CD8-positive, alpha-beta memory T cell (primary cell): ENCODE data around the gene PAX7. TPM values are rescaled to one million over a fixed set of nuclear protein-coding genes. Genes with fewer than 3 reads are reported as not detected.

ENCODE experiments used
- CTCF ChIA-PET: fragments of 350-600 bp; sonication (Branson Sonifier 250); formaldehyde crosslinking; loops from one replicate; lab custom pipeline; 2021; ENCODE audit warnings: antibody characterized with exemption; lab: Charles Lee
- POLR2A ChIA-PET: fragments of 350-600 bp; sonication (Branson Sonifier 250); formaldehyde crosslinking; loops from one replicate; lab custom pipeline; 2021; ENCODE audit warnings: antibody characterized with exemption; lab: Charles Lee
- DNase-seq, 5 donors: peaks; one replicate each; pipeline versions ENCODE4 v3.0.0 to v3.0.0-alpha.2; 2020 to 2022; ENCODE audit warnings: mixed read lengths in 1 of 5
- H3K27ac ChIP-seq: one replicate; pipeline ENCODE4 v1.7.0; 2013; ENCODE audit warnings: low read depth, mild to moderate bottlenecking, low read length, moderate library complexity
- H3K27me3 ChIP-seq: 2 replicates; pipeline ENCODE4 v1.7.0; 2013; ENCODE audit warnings: low read length, mild to moderate bottlenecking; ENCODE audit not compliant: insufficient read depth, poor library complexity, severe bottlenecking
- H3K36me3 ChIP-seq: 2 replicates; pipeline ENCODE4 v1.7.0; 2013; ENCODE audit warnings: mild to moderate bottlenecking, low read length, moderate library complexity; ENCODE audit not compliant: insufficient read depth
- H3K4me1 ChIP-seq: 2 replicates; pipeline ENCODE4 v1.7.0; 2013; ENCODE audit warnings: mild to moderate bottlenecking, low read length, moderate library complexity; ENCODE audit not compliant: insufficient read depth
- H3K4me3 ChIP-seq: 2 replicates; pipeline ENCODE4 v1.7.0; 2013; ENCODE audit warnings: mild to moderate bottlenecking, low read length
- H3K9me3 ChIP-seq: 2 replicates; pipeline ENCODE4 v1.7.0; 2013; ENCODE audit warnings: mild to moderate bottlenecking, low read length
- H3K27ac Mint-ChIP-seq, 8 donors: one replicate each; pipeline ENCODE4 v1.8.0; 2020 to 2021; ENCODE audit warnings: mixed read lengths in 8 of 8, mild to moderate bottlenecking in 6 of 8, inconsistent platforms in 3 of 8, moderate library complexity in 3 of 8
- H3K27me3 Mint-ChIP-seq, 2 donors: one replicate each; pipeline ENCODE4 v1.8.0; 2020 to 2021; ENCODE audit warnings: mixed read lengths in 2 of 2, mild to moderate bottlenecking in 1 of 2, moderate library complexity in 1 of 2
- H3K36me3 Mint-ChIP-seq, 3 donors: one replicate each; pipeline ENCODE4 v1.8.0; 2020 to 2021; ENCODE audit warnings: mixed read lengths in 3 of 3, inconsistent platforms in 1 of 3, mild to moderate bottlenecking in 1 of 3
- H3K4me1 Mint-ChIP-seq, 3 donors: one replicate each; pipeline ENCODE4 v1.8.0; 2020 to 2021; ENCODE audit warnings: mixed read lengths in 3 of 3, inconsistent platforms in 1 of 3, mild to moderate bottlenecking in 1 of 3
- H3K4me3 Mint-ChIP-seq, 7 donors: one replicate each; pipeline ENCODE4 v1.8.0; 2020 to 2021; ENCODE audit warnings: mixed read lengths in 7 of 7, mild to moderate bottlenecking in 6 of 7, moderate library complexity in 4 of 7, inconsistent platforms in 2 of 7
- H3K9me3 Mint-ChIP-seq, 5 donors: one replicate each; pipeline ENCODE4 v1.8.0; 2020 to 2022; ENCODE audit warnings: mixed read lengths in 5 of 5, mild to moderate bottlenecking in 3 of 5, moderate library complexity in 2 of 5, inconsistent platforms in 1 of 5
- polyA plus RNA-seq: library from polyadenylated mRNA; unstranded; fragments of 300-500 nt; fragmentation: Illumina TruSeq; gene quantifications from one replicate; pipeline ENCODE4 v1.2.3, GENCODE V29; 2021
- total RNA-seq, 2 experiments: library from RNA; stranded (reverse); gene quantifications; one replicate each; pipeline ENCODE4 v1.2.3, GENCODE V29; 2021

The PAX7 gene
- total and polyA plus RNA-seq, 3 experiments from 2014 or later: not detected

- Mint-ChIP-seq H3K9me3 (peaks cover 0 to 2% (median 0%) of the 10 kb centered on the region in 5 donors), H3K27me3 (peaks cover 51 to 81% of the 10 kb centered on the region in 2 donors), H3K4me3 (no peak overlapping the region), H3K27ac (no peak overlapping the region), H3K4me1 (peaks cover 0 to 2% (median 0%) of the 10 kb centered on the region in 3 donors), H3K36me3 (no peaks in the 10 kb centered on the region)
- ChIA-PET CTCF (no interaction called here), POLR2A (no interaction called here)
- H3K36me3 ChIP-seq: no peaks in the 10 kb centered on the region
- no peaks in the 10 kb centered on the region for H3K4me1 ChIP-seq
- no peak overlapping the region for H3K4me3 ChIP-seq
- H3K9me3 ChIP-seq: no peaks in the 10 kb centered on the region
- peaks cover 13% of the 10 kb centered on the region for H3K27me3 ChIP-seq
- H3K27ac ChIP-seq: no peak overlapping the region
- DNase-seq: no peak
Measured at GRCh38 chr1:18721776-18722175, 91.1 kb downstream of the PAX7 start.

GRCh38 chr1:18722270-18722669, 91.6 kb downstream of the PAX7 start:
- Mint-ChIP-seq H3K27ac (no peak overlapping the region), H3K4me3 (no peak overlapping the region), H3K27me3 (peaks cover 52 to 85% of the 10 kb centered on the region in 2 donors), H3K36me3 (no peaks in the 10 kb centered on the region), H3K4me1 (peaks cover 0 to 2% (median 0%) of the 10 kb centered on the region in 3 donors), H3K9me3 (peaks cover 0 to 2% (median 0%) of the 10 kb centered on the region in 5 donors)
- CTCF ChIA-PET: no interaction called here
- Histone ChIP-seq H3K27me3 (peaks cover 12% of the 10 kb centered on the region), H3K27ac (no peak overlapping the region), H3K36me3 (no peaks in the 10 kb centered on the region), H3K9me3 (no peaks in the 10 kb centered on the region), H3K4me1 (no peaks in the 10 kb centered on the region), H3K4me3 (no peak overlapping the region)
- DNase-seq: no peak
- POLR2A ChIA-PET: no interaction called here

DNA sequence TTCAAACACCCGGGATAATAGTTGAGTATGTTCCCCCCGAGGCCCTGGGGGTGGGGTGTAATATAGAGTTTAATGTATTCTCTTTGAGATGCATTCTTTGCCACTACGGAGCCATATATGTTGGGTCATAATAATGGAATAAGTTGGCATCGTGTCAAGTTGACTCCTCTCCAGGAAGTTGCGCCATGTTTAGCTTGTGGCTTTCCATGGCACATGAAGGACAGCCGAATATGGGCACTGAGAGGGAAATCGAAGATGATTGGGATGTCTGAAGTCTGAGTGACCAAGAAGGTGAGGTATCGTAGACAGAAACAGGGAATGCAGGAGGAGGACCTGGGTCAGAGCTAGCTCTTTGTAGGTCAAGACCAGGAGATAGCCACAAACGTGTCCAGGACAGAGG, 92.6 kb downstream of the PAX7 start:
- no peak overlapping the region for H3K4me3 ChIP-seq
- peaks cover 5% of the 10 kb centered on the region for H3K27me3 ChIP-seq
- CTCF ChIA-PET: no interaction called here
- no peaks in the 10 kb centered on the region for H3K36me3 ChIP-seq
- H3K4me1 ChIP-seq: no peaks in the 10 kb centered on the region
- Mint-ChIP-seq H3K27ac (peak overlapping the region in 1 of 8 donors; percentile 48), H3K4me3 (no peak overlapping the region), H3K9me3 (peaks cover 0 to 2% (median 0%) of the 10 kb centered on the region in 5 donors), H3K4me1 (no peaks in the 10 kb centered on the region), H3K36me3 (no peaks in the 10 kb centered on the region), H3K27me3 (peaks cover 43 to 83% of the 10 kb centered on the region in 2 donors)
- POLR2A ChIA-PET: no interaction called here
- H3K27ac ChIP-seq: no peak overlapping the region
- H3K9me3 ChIP-seq: no peaks in the 10 kb centered on the region
- DNase-seq: no peak

GRCh38 chr1:18723701-18724411, 93.2 kb downstream of the PAX7 start:
- H3K27ac ChIP-seq: no peak overlapping the region
- H3K9me3 Mint-ChIP-seq: peaks cover 0 to 2% (median 0%) of the 10 kb centered on the region in 5 donors
- POLR2A ChIA-PET: no interaction called here
- H3K4me1 Mint-ChIP-seq: no peaks in the 10 kb centered on the region
- H3K27me3 Mint-ChIP-seq: peaks cover 43 to 84% of the 10 kb centered on the region in 2 donors
- H3K27me3 ChIP-seq: peaks cover 5% of the 10 kb centered on the region
- H3K4me3 ChIP-seq: no peak overlapping the region
- no peak overlapping the region for H3K4me3 Mint-ChIP-seq
- no peak overlapping the region for H3K27ac Mint-ChIP-seq
- no peaks in the 10 kb centered on the region for H3K36me3 ChIP-seq
- CTCF ChIA-PET: no interaction called here
- no peak for DNase-seq
- no peaks in the 10 kb centered on the region for H3K36me3 Mint-ChIP-seq
- no peaks in the 10 kb centered on the region for H3K9me3 ChIP-seq
- H3K4me1 ChIP-seq: no peaks in the 10 kb centered on the region

- DNase-seq: no peak
- Mint-ChIP-seq H3K4me3 (no peak overlapping the region), H3K27ac (no peak overlapping the region), H3K27me3 (peaks cover 49 to 83% of the 10 kb centered on the region in 2 donors), H3K4me1 (no peaks in the 10 kb centered on the region), H3K36me3 (no peaks in the 10 kb centered on the region), H3K9me3 (peaks cover 0 to 2% (median 0%) of the 10 kb centered on the region in 5 donors)
- Histone ChIP-seq H3K4me3 (no peak overlapping the region), H3K36me3 (no peaks in the 10 kb centered on the region), H3K9me3 (no peaks in the 10 kb centered on the region), H3K4me1 (no peaks in the 10 kb centered on the region), H3K27ac (no peak overlapping the region), H3K27me3 (no peaks in the 10 kb centered on the region)
- ChIA-PET CTCF (no interaction called here), POLR2A (no interaction called here)
Measured at GRCh38 chr1:18724801-18725200, 94.2 kb downstream of the PAX7 start.

DNA sequence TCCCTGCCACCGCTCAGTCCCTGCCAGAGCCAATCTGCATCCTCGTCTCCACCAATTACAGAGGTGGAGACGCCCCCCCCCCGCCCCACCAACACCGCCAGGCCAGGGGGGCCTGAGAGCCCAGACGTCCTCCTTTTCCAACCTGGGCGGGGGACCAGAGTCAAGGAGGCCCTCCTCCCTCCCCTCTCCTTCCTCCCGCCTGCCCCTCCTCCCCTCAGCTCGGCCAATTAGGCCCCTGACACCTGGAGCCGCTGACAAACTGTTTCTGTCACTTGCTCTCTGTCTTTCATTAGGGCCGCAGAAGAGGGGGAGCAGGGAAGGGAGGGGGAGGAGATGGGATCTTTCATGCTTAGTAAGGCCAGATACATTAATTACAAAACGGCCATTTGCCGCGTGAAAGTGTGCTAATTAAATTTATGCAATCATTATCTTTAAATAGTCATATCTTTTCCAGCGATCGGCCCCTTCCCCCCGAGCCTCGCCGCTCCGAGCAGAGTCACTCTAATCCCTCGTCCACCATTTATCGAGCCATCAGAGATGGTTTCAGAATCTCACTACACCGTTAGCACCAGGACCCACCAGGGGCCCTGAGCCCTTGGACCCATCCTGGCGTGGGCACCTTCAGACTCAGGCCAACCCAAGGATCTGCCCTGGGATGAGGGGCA, 94.7 kb downstream of the PAX7 start:
- Histone ChIP-seq H3K4me3 (no peak overlapping the region), H3K27ac (no peak overlapping the region), H3K36me3 (no peaks in the 10 kb centered on the region), H3K9me3 (no peaks in the 10 kb centered on the region), H3K4me1 (no peaks in the 10 kb centered on the region), H3K27me3 (no peaks in the 10 kb centered on the region)
- H3K36me3 Mint-ChIP-seq: no peaks in the 10 kb centered on the region
- no peaks in the 10 kb centered on the region for H3K4me1 Mint-ChIP-seq
- ChIA-PET POLR2A (no interaction called here), CTCF (no interaction called here)
- DNase-seq: no peak
- peaks cover 0 to 2% (median 0%) of the 10 kb centered on the region in 5 donors for H3K9me3 Mint-ChIP-seq
- H3K4me3 Mint-ChIP-seq: no peak overlapping the region
- no peak overlapping the region for H3K27ac Mint-ChIP-seq
- H3K27me3 Mint-ChIP-seq: peaks cover 48 to 81% of the 10 kb centered on the region in 2 donors

DNA sequence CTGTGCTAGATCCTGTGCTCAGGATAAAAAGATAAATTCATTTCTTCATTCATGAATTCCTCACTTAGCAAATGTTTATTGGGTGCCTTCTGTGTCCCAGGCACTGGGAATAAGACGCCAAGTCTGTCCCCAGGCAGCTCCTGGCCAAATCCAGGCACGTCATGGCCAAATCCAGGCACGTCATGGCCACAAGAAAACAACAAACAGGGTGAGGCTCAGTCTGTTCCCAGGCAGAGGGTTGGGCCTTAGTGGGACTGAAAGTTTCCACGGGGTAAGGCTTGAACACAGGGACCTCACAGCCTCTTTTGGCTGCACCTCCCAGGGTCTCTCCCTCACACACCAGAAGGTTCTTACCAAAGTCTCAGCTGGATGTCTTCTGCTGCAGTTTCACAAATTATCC, 95.7 kb downstream of the PAX7 start:
- ChIA-PET POLR2A (no interaction called here), CTCF (no interaction called here)
- Histone ChIP-seq H3K36me3 (no peaks in the 10 kb centered on the region), H3K27ac (no peak overlapping the region), H3K27me3 (no peaks in the 10 kb centered on the region), H3K4me3 (no peak overlapping the region), H3K9me3 (no peaks in the 10 kb centered on the region), H3K4me1 (no peaks in the 10 kb centered on the region)
- no peak for DNase-seq
- H3K4me3 Mint-ChIP-seq: no peak overlapping the region
- no peak overlapping the region for H3K27ac Mint-ChIP-seq
- H3K36me3 Mint-ChIP-seq: no peaks in the 10 kb centered on the region
- peaks cover 0 to 2% (median 0%) of the 10 kb centered on the region in 5 donors for H3K9me3 Mint-ChIP-seq
- H3K27me3 Mint-ChIP-seq: peaks cover 44 to 75% of the 10 kb centered on the region in 2 donors
- no peaks in the 10 kb centered on the region for H3K4me1 Mint-ChIP-seq

DNA sequence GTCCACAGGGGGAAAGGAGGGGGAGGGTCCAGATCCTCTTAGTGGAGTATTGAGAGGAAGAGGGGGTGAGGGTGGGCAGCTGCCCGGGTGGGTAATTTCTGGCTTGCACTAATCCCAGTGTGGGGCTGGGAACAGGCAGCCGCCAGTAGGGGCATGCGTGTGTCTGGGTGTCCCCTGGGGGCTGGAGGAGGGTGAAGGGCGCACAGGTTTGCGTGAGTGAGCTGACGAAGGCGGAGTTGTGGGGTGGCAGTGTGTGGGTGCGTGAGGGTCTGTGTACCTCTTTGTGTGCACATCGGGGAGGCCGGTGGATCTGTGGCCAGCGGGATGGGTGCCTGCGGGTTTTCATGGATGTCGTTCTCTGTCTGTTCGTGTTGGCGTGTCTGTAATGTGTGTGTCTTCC, 97.3 kb downstream of the PAX7 start:
- Mint-ChIP-seq H3K4me1 (no peaks in the 10 kb centered on the region), H3K27me3 (peaks cover 39 to 73% of the 10 kb centered on the region in 2 donors), H3K36me3 (no peaks in the 10 kb centered on the region), H3K27ac (no peak overlapping the region), H3K9me3 (peaks cover 0 to 2% (median 0%) of the 10 kb centered on the region in 5 donors), H3K4me3 (no peak overlapping the region)
- POLR2A ChIA-PET: no interaction called here
- Histone ChIP-seq H3K27ac (no peak overlapping the region), H3K27me3 (peaks cover 5% of the 10 kb centered on the region), H3K4me1 (no peaks in the 10 kb centered on the region), H3K36me3 (no peaks in the 10 kb centered on the region), H3K9me3 (no peaks in the 10 kb centered on the region), H3K4me3 (no peak overlapping the region)
- DNase-seq: no peak
- CTCF ChIA-PET: no interaction called here
